ENCODE measurements around the gene RAD51AP2.
"Not testable (repeated sequence)": the region's sequence is repeated elsewhere in the genome, so short reads cannot be mapped to it uniquely, and the experiment has no call there.

Gene RAD51AP2

DNA sequence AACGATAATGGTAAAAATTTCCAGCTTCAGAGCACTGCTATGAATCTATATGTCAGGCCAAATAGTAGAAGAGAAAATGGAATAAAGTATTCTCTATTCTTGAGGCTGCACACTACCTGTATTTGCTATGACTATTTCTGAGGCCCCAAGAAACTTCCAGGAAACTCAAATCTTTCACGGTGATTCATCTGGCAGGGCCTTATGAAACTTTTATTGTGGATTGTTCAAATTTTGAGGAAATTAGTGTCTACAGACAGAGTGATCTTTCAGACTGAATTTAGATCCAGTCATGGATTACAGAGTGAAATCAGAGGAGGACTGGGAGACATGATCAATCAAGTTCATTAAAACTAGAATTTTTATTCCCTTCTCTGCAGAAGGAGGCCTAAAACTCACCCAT is 18.2 kb upstream of the RAD51AP2 start:
- no peak for DNase-seq

DNA sequence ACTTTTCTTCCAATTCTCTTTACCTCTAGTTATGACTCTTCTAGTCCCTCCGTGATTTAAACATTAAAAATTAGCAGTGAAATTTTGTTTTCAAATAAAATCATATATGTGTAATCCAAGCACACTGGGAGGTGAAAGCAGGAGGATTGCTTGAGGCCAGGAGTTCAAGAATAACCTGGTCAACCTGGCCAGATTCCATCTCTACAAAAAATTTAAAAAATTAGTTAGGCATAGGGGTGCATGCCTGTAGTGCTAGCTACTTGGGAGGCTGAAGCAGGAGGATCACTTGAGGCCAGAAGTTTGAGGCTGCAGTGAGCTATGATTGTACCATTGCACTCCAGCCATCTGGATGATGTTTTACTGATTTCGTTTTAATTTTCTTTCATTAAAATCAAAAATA is 15.3 kb upstream of the RAD51AP2 start:
- DNase-seq, result no peak

DNA sequence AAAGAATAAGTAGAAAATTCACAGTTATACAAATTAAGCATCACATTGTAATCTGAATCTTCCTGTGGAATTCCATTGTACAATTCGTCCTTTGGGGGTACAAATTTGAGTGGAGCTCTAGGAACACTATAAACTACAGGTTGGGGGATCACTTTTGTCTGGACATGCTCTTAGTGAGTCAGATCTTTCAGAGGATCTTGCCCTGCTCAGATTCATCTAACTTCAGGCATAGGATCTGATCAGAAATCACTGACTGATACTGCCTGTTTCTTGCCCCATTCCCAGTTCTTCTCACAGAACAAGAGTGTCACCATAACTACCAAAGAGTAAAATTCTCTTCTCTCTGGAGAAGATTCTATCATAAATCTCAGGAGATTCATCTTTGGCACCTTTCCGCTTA is 11.5 kb upstream of the RAD51AP2 start:
- DNase-seq, result no peak

DNA sequence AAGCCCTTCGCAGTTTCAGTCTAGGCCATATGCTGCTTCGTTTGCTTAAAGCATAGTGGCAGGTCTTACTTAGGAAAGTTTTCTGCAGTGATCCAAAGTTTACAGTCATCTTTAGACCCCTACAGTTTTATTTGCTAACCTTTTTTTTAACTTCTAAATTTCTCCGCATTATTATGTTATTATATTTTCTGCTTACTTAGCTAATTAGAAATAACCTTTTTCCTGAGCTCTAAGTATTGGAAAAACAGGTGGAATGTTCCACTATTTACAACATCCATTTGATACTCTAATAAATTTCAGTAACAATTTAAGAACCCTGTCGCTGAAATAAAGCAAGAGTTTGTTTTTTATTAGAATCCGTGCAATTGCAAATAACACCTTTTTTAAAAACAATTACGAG is 4.1 kb upstream of the RAD51AP2 start:
- no peak for DNase-seq

DNA sequence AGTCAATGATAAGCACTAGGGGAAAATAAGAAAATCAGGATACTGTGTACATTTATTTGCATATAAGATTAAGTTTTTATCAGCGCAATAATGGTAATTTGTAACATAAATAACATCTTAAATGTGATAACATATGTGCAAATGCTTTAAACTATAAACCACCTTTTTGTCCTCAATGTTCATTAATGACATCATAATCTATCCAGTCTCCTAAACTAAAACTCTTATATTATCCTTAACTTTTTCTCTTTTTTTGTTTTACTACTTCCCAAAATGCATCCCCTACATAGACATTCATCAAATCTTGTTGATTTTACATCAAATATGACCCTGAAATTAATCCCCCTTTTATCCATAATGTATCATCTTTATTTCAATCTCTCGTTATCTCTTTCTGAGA is 3.4 kb upstream of the RAD51AP2 start:
- DNase-seq, result no peak

DNA sequence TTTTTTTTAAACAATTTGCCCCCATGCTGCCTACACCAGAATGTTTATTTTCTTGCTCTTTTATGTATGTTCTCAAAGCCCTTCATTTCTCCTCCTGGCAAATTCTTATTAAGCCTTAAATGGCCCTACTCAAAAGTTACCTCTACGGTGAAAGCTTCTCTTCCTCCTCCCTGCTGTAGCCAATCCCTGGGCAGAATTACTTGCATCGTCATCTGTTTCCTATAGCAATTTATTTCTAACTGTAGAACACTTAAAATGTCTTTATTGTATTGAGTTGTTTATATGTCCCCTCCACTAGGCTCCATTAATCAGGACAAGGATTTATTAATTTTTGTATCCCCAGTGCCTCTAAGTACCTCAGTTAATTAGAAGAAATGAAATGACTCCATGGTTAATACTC is 2.5 kb upstream of the RAD51AP2 start:
- DNase-seq, result no peak

DNA sequence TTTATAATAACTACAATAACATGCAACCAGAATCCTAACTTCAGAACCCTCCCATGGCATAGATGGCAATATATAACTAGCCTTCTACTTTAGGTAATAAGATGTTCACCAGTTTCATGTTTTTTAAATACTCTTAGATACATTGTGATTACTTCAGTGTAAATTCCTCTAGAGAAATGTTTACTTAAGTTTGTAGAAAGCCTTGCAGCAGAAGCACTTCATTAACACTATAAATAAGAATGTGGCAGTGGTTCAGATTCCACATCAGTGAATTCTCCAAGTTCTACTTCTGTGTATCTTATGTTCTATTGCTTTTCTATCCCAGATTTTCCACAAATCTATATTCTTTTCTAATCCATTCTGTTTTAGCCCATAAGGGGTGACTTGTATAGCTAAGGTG is 1.2 kb upstream of the RAD51AP2 start:
- no peak for DNase-seq

DNA sequence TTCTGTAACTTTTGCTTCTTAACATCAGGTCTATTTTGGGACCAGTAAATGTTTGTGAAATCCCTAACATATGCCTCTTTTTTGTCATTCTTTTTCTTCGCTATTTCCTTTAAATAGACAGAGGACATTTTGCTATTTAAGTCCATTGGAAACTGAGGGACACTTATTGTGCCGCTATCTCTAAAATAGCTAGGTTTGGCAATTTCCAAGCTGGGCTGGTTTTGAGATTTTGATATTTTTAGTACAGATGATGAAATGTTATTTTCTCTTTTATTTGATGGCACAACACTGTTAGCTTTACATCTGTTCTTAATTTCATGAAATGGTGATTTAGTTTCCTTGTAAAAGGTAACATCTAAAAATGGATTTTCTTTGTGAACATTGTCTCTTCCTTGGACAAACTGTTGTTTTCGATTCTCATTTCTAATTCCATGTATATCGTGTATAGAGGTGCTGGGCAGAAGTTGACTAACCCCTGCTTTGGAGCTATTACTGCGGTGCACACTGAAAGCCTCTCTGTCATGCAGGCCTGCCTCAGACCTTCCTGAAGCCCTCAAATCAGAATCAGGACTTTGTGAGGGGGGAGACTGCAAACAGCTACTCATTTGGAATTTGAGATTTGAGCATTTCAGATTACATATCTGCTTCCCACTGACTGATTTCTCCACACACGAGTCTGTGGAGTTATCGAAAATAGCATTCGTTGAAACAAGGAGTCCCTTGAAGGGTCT is 594 bp downstream of the RAD51AP2 start:
- DNase-seq, result no peak

DNA sequence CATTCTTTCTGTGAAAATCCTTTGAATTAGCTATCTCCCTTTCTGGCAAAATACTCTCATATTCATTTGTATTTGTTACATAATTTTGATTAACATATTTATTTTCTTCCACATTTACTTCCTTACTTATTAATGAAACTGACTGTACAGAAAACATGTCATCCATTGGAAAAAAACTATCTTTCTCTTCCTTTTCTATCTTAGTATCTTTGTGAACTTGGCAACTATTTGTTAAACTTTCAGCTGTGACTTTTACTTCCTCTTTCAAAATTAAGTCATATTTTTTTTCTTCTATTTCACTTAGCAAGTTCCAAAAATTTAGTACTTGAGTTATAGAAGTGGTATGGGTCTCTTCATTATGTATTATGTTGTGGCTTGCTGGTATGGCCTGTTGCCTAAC is 2.6 kb downstream of the RAD51AP2 start:
- no peak for DNase-seq

DNA sequence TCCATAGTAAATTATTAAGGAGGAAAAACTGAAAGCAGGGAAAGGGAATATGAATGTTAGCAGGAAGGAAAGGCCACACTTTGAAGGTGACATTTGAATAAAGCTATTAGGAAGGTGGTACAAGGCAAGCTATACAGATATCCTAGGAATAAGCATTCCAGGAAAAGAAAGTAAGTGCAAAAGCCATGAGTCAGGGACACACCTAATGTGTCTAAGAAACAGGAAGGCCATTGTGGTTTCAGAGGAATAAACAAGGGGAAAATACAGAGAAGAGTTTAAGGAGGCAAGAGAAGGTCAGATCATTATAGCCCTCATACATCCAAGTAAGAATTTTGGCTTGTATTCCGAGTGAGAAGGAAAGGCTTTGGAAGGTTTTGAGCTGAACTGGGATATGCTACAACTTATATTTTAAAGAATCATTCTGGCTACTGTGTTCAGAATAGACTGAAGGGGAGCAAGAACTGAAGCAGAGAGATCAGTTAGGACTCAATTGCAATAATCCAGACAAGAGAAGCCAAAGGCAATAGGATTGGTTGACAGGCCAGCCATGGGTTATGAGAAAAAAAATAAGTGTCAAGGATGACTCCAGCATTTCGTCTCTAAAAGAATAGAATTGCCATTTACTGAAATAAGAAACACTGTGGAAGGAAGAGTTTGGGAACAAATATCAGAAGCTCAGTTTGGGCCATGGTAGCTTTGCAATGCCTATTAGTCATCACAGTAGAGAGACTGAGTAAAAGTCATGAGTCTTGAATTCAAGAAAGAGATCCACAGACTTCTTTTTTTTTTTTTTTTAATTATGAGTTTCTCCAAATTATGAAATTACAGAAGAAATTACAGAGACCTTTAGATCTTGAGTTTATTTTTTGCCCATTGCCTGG is 11.3 kb downstream of the RAD51AP2 start:
- DNase-seq, result no peak

DNA sequence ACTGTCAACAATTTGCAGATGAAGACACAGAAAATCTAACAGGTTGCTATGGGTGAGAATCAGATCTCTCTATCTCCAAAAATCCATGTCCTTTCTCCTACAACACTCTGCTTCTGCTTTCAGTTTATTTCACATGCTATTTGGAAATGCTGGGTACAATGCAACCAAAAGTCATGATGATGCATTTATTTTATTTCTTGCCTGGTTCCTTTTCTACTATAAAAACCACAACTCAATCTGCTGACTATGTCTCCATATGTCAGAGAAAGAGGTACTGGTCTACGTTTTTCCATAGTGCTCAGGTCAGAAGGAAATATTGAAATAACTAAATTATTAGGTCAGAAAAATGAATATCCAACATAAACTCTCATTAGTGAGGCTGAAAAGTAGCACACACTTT is 20.5 kb downstream of the RAD51AP2 start:
- DNase-seq, result no peak

DNA sequence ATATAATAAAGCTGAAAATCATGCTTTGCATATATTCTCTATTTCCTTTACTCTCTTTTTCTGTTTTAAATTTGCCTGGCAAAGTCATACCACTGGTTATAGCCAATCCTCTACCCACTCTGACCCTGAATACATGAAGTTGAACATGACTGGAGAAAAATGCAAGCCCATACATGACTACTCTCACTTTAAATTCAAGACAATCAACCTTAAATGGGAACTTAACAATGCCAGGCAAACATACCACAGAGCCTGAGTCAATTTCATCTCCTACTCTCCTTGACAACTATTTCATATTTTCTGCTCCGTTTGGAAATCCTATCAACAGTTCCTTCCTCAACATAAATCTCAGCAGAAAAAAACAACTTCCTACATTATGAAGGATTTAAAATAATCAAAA is 22.6 kb downstream of the RAD51AP2 start:
- no peak for DNase-seq

DNA sequence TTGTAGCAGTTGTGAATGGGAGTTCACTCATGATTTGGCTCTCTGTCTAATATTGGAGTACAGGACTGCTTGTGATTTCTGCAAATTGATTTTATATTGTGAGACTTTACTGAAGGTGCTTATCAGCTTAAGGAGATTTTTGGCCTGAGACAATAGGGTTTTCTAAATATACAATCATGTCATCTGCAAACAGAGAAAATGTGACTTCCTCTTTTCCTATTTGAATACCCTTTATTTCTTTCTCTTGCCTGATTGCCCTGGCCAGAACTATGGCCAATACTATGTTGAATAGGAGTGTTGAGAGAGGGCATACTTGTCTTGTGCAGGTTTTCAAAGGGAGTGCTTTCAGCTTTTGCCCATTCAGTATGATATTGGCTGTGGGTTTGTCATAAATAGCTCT is 28.1 kb downstream of the RAD51AP2 start:
- not testable (repeated sequence) for DNase-seq

DNA sequence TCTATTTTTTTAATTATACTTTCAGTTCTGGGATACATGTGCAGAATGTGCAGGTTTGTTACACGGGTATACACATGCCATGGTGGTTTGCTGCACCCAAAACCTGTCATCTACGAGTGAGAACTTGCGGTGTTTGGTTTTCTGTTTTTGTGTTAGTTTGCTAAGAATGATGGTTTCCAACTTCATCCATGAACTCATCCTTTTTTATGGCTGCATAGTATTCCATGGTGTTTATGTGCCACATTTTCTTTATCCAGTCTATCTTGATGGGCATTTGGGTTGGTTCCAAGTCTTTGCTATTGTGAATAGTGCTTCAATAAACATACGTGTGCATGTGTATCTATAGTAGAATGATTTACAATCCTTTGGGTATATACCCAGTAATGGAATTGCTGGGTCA is 29.6 kb downstream of the RAD51AP2 start:
- not testable (repeated sequence) for DNase-seq

DNA sequence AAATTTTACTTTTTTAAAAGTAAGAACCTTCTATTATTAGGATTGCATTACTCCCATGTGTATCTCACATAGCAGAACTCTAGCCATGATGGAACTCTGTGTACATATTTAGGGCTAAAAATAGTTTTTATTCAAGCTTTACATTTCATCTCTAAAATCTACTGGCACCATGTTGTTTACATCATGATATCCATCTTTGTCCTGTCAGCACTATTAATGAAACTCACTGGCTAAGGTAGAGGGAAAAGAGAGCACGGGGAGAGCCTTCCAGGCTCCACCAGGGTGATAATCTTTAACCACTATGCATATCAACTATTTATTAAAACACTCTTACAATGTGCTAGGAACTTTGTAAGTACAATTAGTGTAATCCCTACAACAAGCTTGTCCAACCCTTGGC is 34.7 kb downstream of the RAD51AP2 start:
- no peak for DNase-seq

DNA sequence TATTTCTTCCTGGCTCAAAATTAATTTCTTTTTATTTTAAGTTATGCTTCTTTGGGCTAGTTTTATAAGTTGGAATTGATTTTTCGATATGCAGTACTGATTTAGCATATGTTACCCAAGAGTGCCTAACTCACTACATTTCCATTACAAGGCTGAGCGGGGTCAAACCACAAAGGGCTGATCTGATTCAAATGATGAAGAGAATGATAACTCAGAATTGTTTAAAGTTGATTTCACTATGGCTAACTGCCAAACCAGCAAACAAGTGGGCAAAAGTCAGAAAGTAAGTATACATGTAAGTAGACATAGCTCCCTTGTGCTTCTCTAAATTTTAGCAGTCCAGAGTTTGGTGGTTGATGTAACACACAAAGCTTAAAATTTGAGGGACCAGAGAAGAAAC is 35.6 kb downstream of the RAD51AP2 start:
- no peak for DNase-seq

DNA sequence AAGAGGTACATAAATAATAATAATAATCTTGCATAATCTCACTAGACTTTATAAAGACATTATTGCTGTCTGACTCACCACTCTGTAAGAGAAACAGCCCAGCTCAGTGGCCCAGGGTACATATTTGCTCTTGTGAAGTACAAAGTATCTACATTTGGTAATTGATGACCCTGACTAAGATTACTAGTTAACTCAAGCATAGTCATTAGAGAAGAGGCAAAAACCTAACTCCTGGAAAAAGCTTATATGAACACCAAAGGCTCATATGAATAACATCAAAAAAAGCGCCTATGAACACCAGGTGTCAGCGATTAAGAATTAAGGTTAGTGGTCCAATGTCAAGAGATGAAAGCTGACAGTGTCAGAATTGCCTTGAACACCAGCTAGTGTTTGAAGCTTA is 38.4 kb downstream of the RAD51AP2 start:
- DNase-seq, result no peak

DNA sequence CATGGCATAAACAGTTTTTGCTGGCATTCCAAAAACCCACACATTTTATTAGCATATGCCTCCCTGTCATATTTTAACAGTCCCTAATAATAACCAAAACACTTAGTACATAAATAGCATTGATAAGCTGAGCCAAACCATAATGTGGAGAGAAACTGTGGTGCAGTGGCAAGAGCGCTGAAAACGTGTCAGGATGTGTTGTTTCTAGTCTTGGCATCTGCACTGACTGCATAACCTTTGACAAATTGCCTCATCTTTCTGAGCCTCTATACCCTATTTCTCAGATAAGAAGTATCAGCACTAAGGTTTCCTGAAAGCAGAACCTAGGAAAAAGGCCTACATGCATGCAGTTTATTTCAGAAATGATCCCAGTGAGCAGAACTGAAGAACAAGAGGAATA is 41.4 kb downstream of the RAD51AP2 start:
- no peak for DNase-seq

DNA sequence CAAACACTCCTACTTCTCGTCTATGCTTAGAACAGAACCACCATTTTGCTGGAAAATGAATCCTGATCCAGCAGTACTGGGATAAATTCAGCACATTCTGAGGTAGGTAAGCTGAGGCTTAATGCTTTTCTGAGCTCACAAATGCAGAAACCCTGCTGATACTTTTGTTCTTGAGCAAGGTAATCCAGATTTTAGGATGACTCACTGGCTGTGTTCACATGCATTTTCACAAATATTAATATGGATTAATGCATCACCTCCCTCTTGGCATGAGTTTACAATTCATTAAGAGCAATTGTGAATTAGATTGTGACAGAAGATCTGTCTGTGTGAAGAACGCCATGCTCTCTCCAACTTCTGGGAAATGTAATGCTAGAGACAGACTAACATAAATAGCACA is 42.2 kb downstream of the RAD51AP2 start:
- DNase-seq, result no peak

DNA sequence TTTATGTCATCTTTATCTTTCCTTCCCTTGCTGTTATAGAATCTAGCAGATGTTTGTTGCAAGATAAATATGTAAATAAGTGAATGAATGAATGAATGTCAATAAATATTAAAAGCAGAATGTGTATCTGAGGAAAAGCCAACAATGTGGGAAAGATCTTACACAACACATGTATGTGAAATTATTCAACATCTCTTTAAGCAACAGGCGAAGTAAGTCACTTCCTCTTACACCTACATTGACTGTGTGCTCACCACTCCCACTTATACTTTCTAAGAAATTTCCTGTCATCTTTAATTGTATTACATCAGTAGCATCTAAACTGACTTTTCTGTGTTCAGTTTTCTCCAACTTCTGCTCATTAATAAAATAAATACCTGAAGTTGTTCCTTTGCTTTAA is 43.0 kb downstream of the RAD51AP2 start:
- DNase-seq, result no peak

DNA sequence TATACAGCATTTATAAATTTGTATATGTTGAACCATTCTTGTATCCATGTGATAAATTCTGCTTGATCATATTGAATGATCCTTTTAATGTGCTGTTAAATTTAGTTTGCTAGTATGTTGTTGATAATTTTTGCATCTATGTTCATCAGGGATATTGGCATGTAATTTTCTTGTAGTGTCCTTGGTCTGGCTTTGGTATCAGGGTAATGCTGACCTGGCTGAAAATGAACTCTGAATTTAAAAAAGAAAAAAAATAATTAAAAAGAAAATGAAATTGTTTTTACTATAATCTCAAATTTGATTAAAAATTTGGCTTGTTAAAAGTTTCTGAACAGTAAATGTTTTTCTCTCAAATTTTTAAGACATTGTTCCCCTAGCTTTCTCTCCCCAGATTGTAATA is 46.3 kb downstream of the RAD51AP2 start:
- no peak for DNase-seq

DNA sequence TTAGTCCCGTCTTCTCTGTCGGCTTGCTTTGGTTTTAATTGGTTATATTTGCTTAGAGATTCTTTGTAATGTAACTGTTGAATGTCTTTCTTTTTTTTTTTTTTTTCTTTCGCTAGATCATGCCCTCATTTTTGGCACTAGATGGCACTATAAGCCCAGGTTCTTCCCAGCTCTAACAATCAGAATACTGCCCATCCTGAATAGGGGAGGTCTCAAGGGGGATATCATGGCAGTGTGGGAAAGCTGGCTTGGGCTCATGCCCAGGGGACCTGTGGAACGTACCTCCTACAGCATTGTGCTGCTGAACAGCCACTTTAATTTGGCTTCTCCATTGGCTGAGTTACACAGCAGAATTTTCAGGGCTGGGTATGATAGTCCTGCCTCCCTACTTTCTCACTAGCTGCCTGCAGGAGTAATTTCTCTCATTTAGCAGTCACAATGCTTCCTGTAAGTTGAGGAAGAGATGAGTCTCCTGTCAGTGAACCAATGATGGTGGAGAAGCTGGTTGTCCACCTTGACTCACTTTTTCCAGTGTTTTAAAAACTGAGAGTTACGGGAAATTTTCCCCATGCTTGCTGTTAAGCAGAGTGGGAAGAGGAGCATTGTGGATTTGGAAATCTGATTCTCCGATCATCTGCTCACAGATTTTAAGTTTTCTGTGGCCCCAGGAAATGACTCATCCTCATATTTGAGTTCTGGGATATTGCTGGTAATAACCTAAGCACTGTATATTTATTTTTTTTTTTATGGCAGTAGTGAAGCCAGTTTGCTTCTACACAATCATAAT is 47.2 kb downstream of the RAD51AP2 start:
- DNase-seq, result no peak

DNA sequence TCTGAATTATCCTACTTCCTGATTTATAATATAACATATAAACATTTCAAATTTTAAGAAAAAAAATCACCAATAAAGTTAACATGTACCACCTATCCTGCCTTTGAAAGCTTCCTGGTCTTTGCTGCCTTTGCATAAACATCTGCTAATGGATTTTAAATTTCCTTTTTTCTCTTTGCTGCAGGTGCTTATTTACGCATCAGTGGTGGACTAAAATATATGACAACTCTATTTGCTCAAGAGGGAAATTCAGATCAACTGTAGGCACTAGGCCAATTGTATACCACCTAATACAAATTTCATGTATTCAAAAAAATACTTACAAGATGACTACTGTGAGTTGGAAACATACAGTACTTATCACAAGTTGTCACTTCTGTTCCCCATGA is 57.2 kb downstream of the RAD51AP2 start:
- no peak for DNase-seq
